ENCODE measurements around the gene LPIN1. TPM values are rescaled to one million over a fixed set of nuclear protein-coding genes. Genes with fewer than 3 reads are reported as not detected.
"Not testable (repeated sequence)": the region's sequence is repeated elsewhere in the genome, so short reads cannot be mapped to it uniquely, and the experiment has no call there.

LPIN1 gene
- total and polyA plus RNA-seq, 12 donors = 18.9 to 61.0 (median 34.4) TPM

DNA sequence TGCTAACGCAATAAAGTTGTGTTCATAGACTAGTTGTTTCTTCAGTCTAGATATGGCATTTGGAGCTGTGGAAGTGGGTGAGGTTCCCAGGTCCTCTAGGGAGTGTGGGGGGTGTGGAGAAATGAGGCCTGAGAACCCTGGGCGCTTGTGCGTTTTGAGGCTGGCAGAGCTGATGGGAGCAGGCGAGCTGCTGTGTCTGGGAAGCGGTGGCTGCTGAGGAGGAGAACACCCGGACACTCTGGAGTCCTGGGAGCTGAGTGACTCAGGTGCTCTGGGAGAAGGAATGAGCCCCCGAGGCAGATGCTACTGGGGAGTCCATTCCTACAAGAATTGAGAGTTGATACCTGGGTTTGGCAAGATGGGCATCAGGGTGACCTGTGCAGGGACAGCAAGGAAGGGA, 67.5 kb downstream of the LPIN1 start:
- Histone ChIP-seq H3K27ac (no peak overlapping the region), H3K4me3 (no peak overlapping the region), H3K27me3 (no peaks in the 10 kb centered on the region), H3K4me1 (peaks cover 0 to 14% (median 8%) of the 10 kb centered on the region in 9 donors), H3K36me3 (peaks cover 0 to 80% (median 17%) of the 10 kb centered on the region in 9 donors), H3K9me3 (no peaks in the 10 kb centered on the region)
- ATAC-seq (no peak), DNase-seq (no peak)
- intact Hi-C loops (cut with DNase I) = no loop called here
- no peak for TF ChIP-seq CTCF (IDR thresholded peaks at IDR 0.05)
- 94 to 97% methylated on average over 7 of the region's 7 CpGs for WGBS, 2 donors

DNA sequence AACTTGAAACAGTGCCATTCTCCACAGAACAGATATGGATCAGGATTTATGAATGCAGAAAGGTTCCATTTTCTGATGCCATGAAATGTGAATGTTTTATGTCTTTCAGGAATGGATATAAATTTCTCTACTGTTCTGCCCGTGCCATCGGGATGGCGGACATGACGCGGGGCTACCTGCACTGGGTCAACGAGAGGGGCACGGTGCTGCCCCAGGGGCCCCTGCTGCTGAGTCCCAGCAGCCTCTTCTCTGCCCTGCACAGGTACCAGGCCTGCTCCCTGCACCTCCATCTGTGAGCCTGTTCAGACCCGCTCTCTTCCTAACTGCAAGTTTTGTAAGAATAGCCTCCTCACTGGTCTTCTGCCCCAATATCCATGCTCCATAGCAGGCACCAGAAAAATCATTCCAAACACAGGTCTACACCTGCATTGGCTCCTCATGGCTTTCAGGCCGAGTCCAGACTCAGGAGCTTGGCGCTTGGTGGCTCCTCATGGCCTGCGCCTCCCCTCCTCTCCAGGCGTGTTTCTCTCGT, 68.6 kb downstream of the LPIN1 start:
- Histone ChIP-seq H3K4me3 (no peak overlapping the region), H3K9me3 (no peaks in the 10 kb centered on the region), H3K36me3 (peaks cover 0 to 82% (median 22%) of the 10 kb centered on the region in 9 donors), H3K4me1 (peaks cover 0 to 14% (median 8%) of the 10 kb centered on the region in 9 donors), H3K27ac (no peak overlapping the region), H3K27me3 (no peaks in the 10 kb centered on the region)
- no peak for TF ChIP-seq CTCF (IDR thresholded peaks at IDR 0.05)
- intact Hi-C loops (cut with DNase I) = no loop called here
- DNase-seq (no peak), ATAC-seq (no peak)
- 98% methylated on average over 13 of the region's 13 CpGs for WGBS, 2 donors

DNA sequence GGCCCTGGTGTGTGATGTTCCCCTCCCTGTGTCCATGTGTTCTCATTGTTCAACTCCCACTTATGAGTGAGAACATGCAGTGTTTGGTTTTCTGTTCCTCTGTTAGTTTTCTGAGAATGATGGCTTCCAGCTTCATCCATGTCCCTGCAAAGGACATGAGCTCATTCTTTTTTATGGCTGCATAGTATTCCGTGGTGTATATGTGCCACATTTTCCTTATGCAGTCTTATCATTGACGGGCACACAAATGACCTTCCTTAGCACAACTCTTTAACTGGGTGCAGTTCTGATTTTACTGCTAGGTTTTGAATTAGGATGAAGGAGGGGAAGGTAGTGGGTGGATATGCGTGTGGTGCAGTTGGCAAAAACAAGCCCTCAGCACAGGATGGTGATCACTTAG, 70.5 kb downstream of the LPIN1 start:
- WGBS, 2 donors = 96 to 100% methylated on average over 3 of the region's 3 CpGs
- ATAC-seq; H3K9me3 ChIP-seq; H3K27me3 ChIP-seq; intact Hi-C loops (cut with DNase I); H3K4me1 ChIP-seq; H3K27ac ChIP-seq; H3K4me3 ChIP-seq; DNase-seq: not testable (repeated sequence)
- peaks cover 0 to 86% (median 30%) of the 10 kb centered on the region in 9 donors for H3K36me3 ChIP-seq

DNA sequence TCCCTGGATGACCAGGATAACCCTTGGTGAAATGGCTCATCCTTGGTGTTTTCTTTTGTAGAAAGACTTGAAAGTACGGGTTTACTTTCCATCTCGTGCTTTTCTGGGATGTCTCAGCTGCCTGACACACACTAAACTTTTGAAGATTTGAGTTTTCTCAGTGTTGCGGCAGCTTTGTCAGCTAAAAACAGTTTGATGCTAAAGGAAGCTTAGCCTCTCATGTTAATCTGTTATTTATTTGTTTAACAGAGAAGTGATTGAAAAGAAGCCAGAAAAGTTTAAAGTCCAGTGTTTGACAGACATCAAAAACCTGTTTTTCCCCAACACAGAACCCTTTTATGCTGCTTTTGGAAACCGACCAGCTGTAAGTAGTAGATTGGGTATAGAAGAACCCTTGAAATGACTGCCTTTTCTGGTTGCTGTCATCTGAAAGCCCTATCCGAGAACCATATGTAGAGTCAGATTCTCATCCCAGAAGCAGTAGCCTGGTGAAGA, 72.8 kb downstream of the LPIN1 start:
- DNase-seq (no peak), ATAC-seq (no peak)
- Histone ChIP-seq H3K27me3 (no peaks in the 10 kb centered on the region), H3K27ac (no peak overlapping the region), H3K4me3 (no peak overlapping the region), H3K4me1 (no peaks in the 10 kb centered on the region), H3K9me3 (no peaks in the 10 kb centered on the region), H3K36me3 (peaks cover 0 to 97% (median 30%) of the 10 kb centered on the region in 9 donors)
- WGBS, 2 donors = 85 to 88% methylated on average over 5 of the region's 5 CpGs
- TF ChIP-seq CTCF (IDR thresholded peaks at IDR 0.05) = no peak
- intact Hi-C loops (cut with DNase I) = no loop called here

DNA sequence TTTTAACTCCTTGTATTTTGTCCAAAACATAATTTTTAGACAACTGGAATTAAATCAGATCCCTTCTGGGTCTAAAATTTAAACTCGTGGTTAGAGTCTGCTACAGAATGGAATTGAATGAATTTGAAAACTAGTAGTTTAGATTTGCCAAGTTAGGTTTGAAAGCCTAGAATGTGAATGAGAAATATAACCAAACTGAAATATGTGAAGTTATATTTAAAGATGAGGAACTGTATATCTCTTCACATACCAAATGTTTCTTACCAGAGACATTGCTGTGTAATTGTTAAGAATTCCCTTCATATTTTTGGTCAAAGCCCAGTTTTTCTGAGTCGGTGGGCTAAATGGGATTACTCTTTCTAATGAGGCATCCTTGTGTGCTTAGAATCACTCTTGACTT, 74.2 kb downstream of the LPIN1 start:
- ATAC-seq (no peak), DNase-seq (no peak)
- no peak overlapping the region for H3K4me3 ChIP-seq
- WGBS, 2 donors = 86 to 95% methylated on average over 2 of the region's 2 CpGs
- H3K9me3 ChIP-seq = no peaks in the 10 kb centered on the region
- no peak for TF ChIP-seq CTCF (IDR thresholded peaks at IDR 0.05)
- H3K4me1 ChIP-seq = peaks cover 0 to 13% (median 9%) of the 10 kb centered on the region in 9 donors
- no peaks in the 10 kb centered on the region for H3K27me3 ChIP-seq
- peaks cover 0 to 98% (median 23%) of the 10 kb centered on the region in 9 donors for H3K36me3 ChIP-seq
- no peak overlapping the region for H3K27ac ChIP-seq
- intact Hi-C loops (cut with DNase I) = loop anchor here in 4 of 10 donors (10.0 kb wide), 3 partner anchors 1114 to 1184 kb away; no protein-coding TSS in a partner anchor

All from heart right ventricle (tissue), 16 donors.